GM23338 (cell line): ENCODE measurements around the gene IER5. TPM values are rescaled to one million over a fixed set of nuclear protein-coding genes. Genes with fewer than 3 reads are reported as not detected.

Experiments
- CREB1 ChIP-seq: fragments of 250-450 bp; sonication (Bioruptor Pico); IDR thresholded peaks from 2 replicates; pipeline ENCODE4 v1.5.0; 2020; ENCODE audit warnings: low read depth, mild to moderate bottlenecking, moderate library complexity
- EZH2 ChIP-seq: fragments of 200-600 bp; sonication (generic); IDR thresholded peaks from one replicate; pipeline ENCODE4 v1.8.0; 2017; ENCODE audit warnings: antibody characterized with exemption, mild to moderate bottlenecking, low read depth; ENCODE audit not compliant: unreplicated experiment
- EZH2phosphoT487 ChIP-seq: fragments of 200-600 bp; sonication (generic); IDR thresholded peaks from one replicate; pipeline ENCODE4 v1.8.1; 2018; ENCODE audit warnings: antibody characterized with exemption; ENCODE audit not compliant: unreplicated experiment
- JUNB ChIP-seq: IDR thresholded peaks from one replicate; pipeline ENCODE4 v1.6.1; 2016; ENCODE audit warnings: antibody characterized with exemption; ENCODE audit not compliant: unreplicated experiment
- NANOG ChIP-seq: IDR thresholded peaks from 2 replicates; pipeline ENCODE4 v1.6.1; 2016; ENCODE audit warnings: antibody characterized with exemption, borderline replicate concordance
- POLR2AphosphoS5 ChIP-seq: IDR thresholded peaks from 2 replicates; pipeline ENCODE4 v1.6.1; 2016; ENCODE audit warnings: antibody characterized with exemption, low read depth
- STAT1 ChIP-seq: IDR thresholded peaks from one replicate; pipeline ENCODE4 v1.6.1; 2016; ENCODE audit warnings: antibody characterized with exemption; ENCODE audit not compliant: unreplicated experiment
- ZNF114 ChIP-seq: fragments of 250-450 bp; sonication (Bioruptor Pico); IDR thresholded peaks from 2 replicates; pipeline ENCODE4 v1.5.0; 2020; ENCODE audit warnings: mild to moderate bottlenecking, moderate library complexity
- ZNF331 ChIP-seq: fragments of 250-450 bp; sonication (Bioruptor Pico); IDR thresholded peaks from 2 replicates; pipeline ENCODE4 v1.5.0; 2020; ENCODE audit warnings: low read depth, mild to moderate bottlenecking, moderate library complexity
- ZNF462 ChIP-seq: fragments of 250-450 bp; sonication (Bioruptor Pico); IDR thresholded peaks from 2 replicates; pipeline ENCODE4 v1.5.0; 2020; ENCODE audit warnings: mild to moderate bottlenecking, moderate library complexity
- polyA plus RNA-seq: library from polyadenylated mRNA; unstranded; fragments of >200 nt; fragmentation: Nextera tagmentation; extraction: Ambion mirVana; gene quantifications from 2 replicates; pipeline ENCODE4 v1.2.1, GENCODE V29; 2016
- total RNA-seq: library from RNA; depleted of rRNA; stranded (reverse); fragments of >200 nt; shearing (Covaris generic); gene quantifications from 2 replicates; pipeline ENCODE4 v1.2.3, GENCODE V29; 2014
- TF ChIP-seq, protein P1 (sequence below): IDR thresholded peaks from one replicate; pipeline ENCODE4 v1.6.1; 2018; ENCODE audit warnings: antibody characterized with exemption; ENCODE audit not compliant: unreplicated experiment
- TF ChIP-seq, protein P2 (sequence below): IDR thresholded peaks from 2 replicates; pipeline ENCODE4 v1.6.1; 2016; ENCODE audit warnings: antibody characterized with exemption

The IER5 gene
- total and polyA plus RNA-seq, 2 experiments from 2014 or later: 3.8 to 9.5 TPM

- no peak for TF ChIP-seq ZNF462 (CRISPR knock-in tag)
- TF ChIP-seq ZNF114: no peak
- TF ChIP-seq, protein P1, sequence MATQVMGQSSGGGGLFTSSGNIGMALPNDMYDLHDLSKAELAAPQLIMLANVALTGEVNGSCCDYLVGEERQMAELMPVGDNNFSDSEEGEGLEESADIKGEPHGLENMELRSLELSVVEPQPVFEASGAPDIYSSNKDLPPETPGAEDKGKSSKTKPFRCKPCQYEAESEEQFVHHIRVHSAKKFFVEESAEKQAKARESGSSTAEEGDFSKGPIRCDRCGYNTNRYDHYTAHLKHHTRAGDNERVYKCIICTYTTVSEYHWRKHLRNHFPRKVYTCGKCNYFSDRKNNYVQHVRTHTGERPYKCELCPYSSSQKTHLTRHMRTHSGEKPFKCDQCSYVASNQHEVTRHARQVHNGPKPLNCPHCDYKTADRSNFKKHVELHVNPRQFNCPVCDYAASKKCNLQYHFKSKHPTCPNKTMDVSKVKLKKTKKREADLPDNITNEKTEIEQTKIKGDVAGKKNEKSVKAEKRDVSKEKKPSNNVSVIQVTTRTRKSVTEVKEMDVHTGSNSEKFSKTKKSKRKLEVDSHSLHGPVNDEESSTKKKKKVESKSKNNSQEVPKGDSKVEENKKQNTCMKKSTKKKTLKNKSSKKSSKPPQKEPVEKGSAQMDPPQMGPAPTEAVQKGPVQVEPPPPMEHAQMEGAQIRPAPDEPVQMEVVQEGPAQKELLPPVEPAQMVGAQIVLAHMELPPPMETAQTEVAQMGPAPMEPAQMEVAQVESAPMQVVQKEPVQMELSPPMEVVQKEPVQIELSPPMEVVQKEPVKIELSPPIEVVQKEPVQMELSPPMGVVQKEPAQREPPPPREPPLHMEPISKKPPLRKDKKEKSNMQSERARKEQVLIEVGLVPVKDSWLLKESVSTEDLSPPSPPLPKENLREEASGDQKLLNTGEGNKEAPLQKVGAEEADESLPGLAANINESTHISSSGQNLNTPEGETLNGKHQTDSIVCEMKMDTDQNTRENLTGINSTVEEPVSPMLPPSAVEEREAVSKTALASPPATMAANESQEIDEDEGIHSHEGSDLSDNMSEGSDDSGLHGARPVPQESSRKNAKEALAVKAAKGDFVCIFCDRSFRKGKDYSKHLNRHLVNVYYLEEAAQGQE: no peak
- TF ChIP-seq EZH2: no peak
- no peak for TF ChIP-seq STAT1
- no peak for TF ChIP-seq POLR2AphosphoS5
- TF ChIP-seq, protein P2, sequence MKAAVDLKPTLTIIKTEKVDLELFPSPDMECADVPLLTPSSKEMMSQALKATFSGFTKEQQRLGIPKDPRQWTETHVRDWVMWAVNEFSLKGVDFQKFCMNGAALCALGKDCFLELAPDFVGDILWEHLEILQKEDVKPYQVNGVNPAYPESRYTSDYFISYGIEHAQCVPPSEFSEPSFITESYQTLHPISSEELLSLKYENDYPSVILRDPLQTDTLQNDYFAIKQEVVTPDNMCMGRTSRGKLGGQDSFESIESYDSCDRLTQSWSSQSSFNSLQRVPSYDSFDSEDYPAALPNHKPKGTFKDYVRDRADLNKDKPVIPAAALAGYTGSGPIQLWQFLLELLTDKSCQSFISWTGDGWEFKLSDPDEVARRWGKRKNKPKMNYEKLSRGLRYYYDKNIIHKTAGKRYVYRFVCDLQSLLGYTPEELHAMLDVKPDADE: no peak
- TF ChIP-seq JUNB: no peak
- TF ChIP-seq ZNF331 (CRISPR knock-in tag): no peak
- TF ChIP-seq NANOG: no peak
- no peak for TF ChIP-seq CREB1 (CRISPR knock-in tag)
- TF ChIP-seq EZH2phosphoT487: no peak
Observed at GRCh38 chr1:181135815-181136737, 47.6 kb downstream of the IER5 start (continued).
